HepG2 (cell line): Measurements from ENCODE around the gene METTL16. TPM values are rescaled to one million over a fixed set of nuclear protein-coding genes. Genes with fewer than 3 reads are reported as not detected.

Experiments
- CBX1 ChIP-seq: IDR thresholded peaks from one replicate; pipeline ENCODE4 v1.6.1; 2016; ENCODE audit warnings: antibody characterized with exemption, low read depth
- GATAD2A ChIP-seq: IDR thresholded peaks from 2 replicates; pipeline ENCODE4 v1.6.1; 2016
- HNF1B ChIP-seq: sonication (generic); formaldehyde crosslinking; IDR thresholded peaks from 2 replicates; pipeline ENCODE4 v1.5.1; 2020; ENCODE audit warnings: mild to moderate bottlenecking, moderate library complexity, missing genetic modification reagents
- HOXA3 ChIP-seq: sonication (generic); formaldehyde crosslinking; IDR thresholded peaks from 2 replicates; pipeline ENCODE4 v1.5.0; 2020; ENCODE audit warnings: missing genetic modification reagents
- ISL2 ChIP-seq: sonication (generic); formaldehyde crosslinking; IDR thresholded peaks from 2 replicates; pipeline ENCODE4 v1.5.0; 2020; ENCODE audit warnings: missing genetic modification reagents
- LRRFIP1 ChIP-seq: sonication (generic); formaldehyde crosslinking; conservative IDR thresholded peaks from 2 replicates; pipeline ENCODE4 v1.4.0; 2020; ENCODE audit warnings: missing genetic modification reagents
- MZF1 ChIP-seq: sonication (generic); formaldehyde crosslinking; IDR thresholded peaks from 2 replicates; pipeline ENCODE4 v1.8.1; 2023; ENCODE audit warnings: mild to moderate bottlenecking, missing genetic modification reagents, borderline replicate concordance
- NFRKB ChIP-seq: fragments of 450-650 bp; IDR thresholded peaks from 2 replicates; pipeline ENCODE4 v1.6.1; 2017
- ONECUT2 ChIP-seq: sonication (generic); formaldehyde crosslinking; IDR thresholded peaks from 2 replicates; pipeline ENCODE4 v1.4.0; 2020; ENCODE audit warnings: missing genetic modification reagents
- PCBP1 ChIP-seq: fragments of 200-400 bp; formaldehyde crosslinking; IDR thresholded peaks from 2 replicates; pipeline ENCODE4 v1.6.1; 2017; ENCODE audit warnings: mild to moderate bottlenecking, low read depth, low read length, borderline replicate concordance
- PHF8 ChIP-seq: sonication (generic); formaldehyde crosslinking; IDR thresholded peaks from 2 replicates; pipeline ENCODE4 v1.5.0; 2020; ENCODE audit warnings: missing genetic modification reagents
- PITX1 ChIP-seq: sonication (generic); formaldehyde crosslinking; IDR thresholded peaks from 2 replicates; pipeline ENCODE4 v1.5.1; 2020; ENCODE audit warnings: mild to moderate bottlenecking, missing genetic modification reagents
- TIGD3 ChIP-seq: sonication (generic); formaldehyde crosslinking; IDR thresholded peaks from 2 replicates; pipeline ENCODE4 v1.5.1; 2020; ENCODE audit warnings: mild to moderate bottlenecking, missing genetic modification reagents, borderline replicate concordance
- ZFP82 ChIP-seq: sonication (generic); formaldehyde crosslinking; IDR thresholded peaks from 2 replicates; pipeline ENCODE4 v1.5.1; 2020; ENCODE audit warnings: mild to moderate bottlenecking, missing genetic modification reagents, borderline replicate concordance
- ZNF350 ChIP-seq: sonication (generic); formaldehyde crosslinking; IDR thresholded peaks from 2 replicates; pipeline ENCODE4 v1.4.0; 2020; ENCODE audit warnings: mild to moderate bottlenecking, low read depth, missing genetic modification reagents, borderline replicate concordance
- ZNF563 ChIP-seq: sonication (generic); formaldehyde crosslinking; IDR thresholded peaks from 2 replicates; pipeline ENCODE4 v1.8.0; 2022; ENCODE audit warnings: mild to moderate bottlenecking, moderate library complexity, missing genetic modification reagents
- polyA plus RNA-seq, 8 experiments: library from polyadenylated mRNA; depleted of rRNA in 3 of 8; stranded (reverse) in 7 of 8; unstranded in 1 of 8; fragments of >200 nt; fragmentation: Illumina TruSeq in 4 of 8; extraction: Trizol in 4 of 8; gene quantifications; 2 replicates each; pipeline versions ENCODE4 v1.2.1 to v1.2.3, GENCODE V29; 2011 to 2016; ENCODE audit warnings: low read depth in 4 of 8, missing spikeins in 1 of 8, mixed read lengths in 1 of 8; ENCODE audit not compliant: insufficient read depth in 1 of 8
- total RNA-seq, 5 experiments: library from RNA; depleted of rRNA; stranded (reverse); fragments of >200 nt; fragmentation: Illumina TruSeq; extraction: Trizol; gene quantifications; 2 replicates each; pipeline ENCODE4 v1.2.3, GENCODE V29; 2016; ENCODE audit warnings: low read depth in 1 of 5
- TF ChIP-seq, protein P1 (sequence below): sonication (generic); formaldehyde crosslinking; IDR thresholded peaks from 2 replicates; pipeline ENCODE4 v1.5.0; 2020; ENCODE audit warnings: mild to moderate bottlenecking, missing genetic modification reagents
- TF ChIP-seq, protein P2 (sequence below): sonication (generic); formaldehyde crosslinking; IDR thresholded peaks from 2 replicates; pipeline ENCODE4 v1.4.0; 2020; ENCODE audit warnings: mild to moderate bottlenecking, missing genetic modification reagents
- TF ChIP-seq, protein P3 (sequence below): sonication (generic); formaldehyde crosslinking; IDR thresholded peaks from 2 replicates; pipeline ENCODE4 v1.8.1; 2023; ENCODE audit warnings: missing genetic modification reagents, inconsistent platforms, borderline replicate concordance

METTL16 gene
- total and polyA plus RNA-seq, 2 of the 13 experiments (the other 11 are each of a cell fraction or from before 2014, with no cell fraction given): 11.6 to 18.5 TPM

- TF ChIP-seq, protein P1, sequence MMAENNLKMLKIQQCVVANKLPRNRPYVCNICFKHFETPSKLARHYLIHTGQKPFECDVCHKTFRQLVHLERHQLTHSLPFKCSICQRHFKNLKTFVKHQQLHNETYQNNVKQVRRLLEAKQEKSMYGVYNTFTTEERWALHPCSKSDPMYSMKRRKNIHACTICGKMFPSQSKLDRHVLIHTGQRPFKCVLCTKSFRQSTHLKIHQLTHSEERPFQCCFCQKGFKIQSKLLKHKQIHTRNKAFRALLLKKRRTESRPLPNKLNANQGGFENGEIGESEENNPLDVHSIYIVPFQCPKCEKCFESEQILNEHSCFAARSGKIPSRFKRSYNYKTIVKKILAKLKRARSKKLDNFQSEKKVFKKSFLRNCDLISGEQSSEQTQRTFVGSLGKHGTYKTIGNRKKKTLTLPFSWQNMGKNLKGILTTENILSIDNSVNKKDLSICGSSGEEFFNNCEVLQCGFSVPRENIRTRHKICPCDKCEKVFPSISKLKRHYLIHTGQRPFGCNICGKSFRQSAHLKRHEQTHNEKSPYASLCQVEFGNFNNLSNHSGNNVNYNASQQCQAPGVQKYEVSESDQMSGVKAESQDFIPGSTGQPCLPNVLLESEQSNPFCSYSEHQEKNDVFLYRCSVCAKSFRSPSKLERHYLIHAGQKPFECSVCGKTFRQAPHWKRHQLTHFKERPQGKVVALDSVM (CRISPR knock-in tag): peak; percentile 36; the same call in 1 of the 2 replicates
- TF ChIP-seq ZNF350 (CRISPR knock-in tag) (peak; percentile 54; the same call in 1 of the 2 replicates), CBX1 (no peak), ZFP82 (CRISPR knock-in tag) (no peak), PITX1 (CRISPR knock-in tag) (no peak; the same call in 1 of the 2 replicates), GATAD2A (peak; percentile 43; the same call in 1 of the 2 replicates), ONECUT2 (CRISPR knock-in tag) (no peak), HOXA3 (CRISPR knock-in tag) (peak; percentile 90), MZF1 (no peak), PCBP1 (no peak), ISL2 (CRISPR knock-in tag) (0 out of 2 replicates have a peak, but pooled peaks have one; percentile 54), NFRKB (peak; percentile 92), LRRFIP1 (CRISPR knock-in tag) (no peak), ZNF563 (CRISPR knock-in tag) (peak; percentile 61; the same call in 1 of the 2 replicates), TIGD3 (CRISPR knock-in tag) (no peak), PHF8 (CRISPR knock-in tag) (peak; percentile 92), HNF1B (CRISPR knock-in tag) (peak; percentile 47)
- TF ChIP-seq, protein P2, sequence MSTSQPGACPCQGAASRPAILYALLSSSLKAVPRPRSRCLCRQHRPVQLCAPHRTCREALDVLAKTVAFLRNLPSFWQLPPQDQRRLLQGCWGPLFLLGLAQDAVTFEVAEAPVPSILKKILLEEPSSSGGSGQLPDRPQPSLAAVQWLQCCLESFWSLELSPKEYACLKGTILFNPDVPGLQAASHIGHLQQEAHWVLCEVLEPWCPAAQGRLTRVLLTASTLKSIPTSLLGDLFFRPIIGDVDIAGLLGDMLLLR: no peak; the same call in 1 of the 2 replicates
- TF ChIP-seq, protein P3, sequence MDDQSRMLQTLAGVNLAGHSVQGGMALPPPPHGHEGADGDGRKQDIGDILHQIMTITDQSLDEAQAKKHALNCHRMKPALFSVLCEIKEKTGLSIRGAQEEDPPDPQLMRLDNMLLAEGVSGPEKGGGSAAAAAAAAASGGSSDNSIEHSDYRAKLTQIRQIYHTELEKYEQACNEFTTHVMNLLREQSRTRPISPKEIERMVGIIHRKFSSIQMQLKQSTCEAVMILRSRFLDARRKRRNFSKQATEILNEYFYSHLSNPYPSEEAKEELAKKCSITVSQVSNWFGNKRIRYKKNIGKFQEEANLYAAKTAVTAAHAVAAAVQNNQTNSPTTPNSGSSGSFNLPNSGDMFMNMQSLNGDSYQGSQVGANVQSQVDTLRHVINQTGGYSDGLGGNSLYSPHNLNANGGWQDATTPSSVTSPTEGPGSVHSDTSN: no peak
Measured at GRCh38 chr17:2511462-2512369, at the start of gene METTL16 (continued).
